ENCODE results near the gene MST1R.
A peak's percentile ranks its signal among the peaks of the same experiment; 100 is the strongest.

The MST1R gene

DNA sequence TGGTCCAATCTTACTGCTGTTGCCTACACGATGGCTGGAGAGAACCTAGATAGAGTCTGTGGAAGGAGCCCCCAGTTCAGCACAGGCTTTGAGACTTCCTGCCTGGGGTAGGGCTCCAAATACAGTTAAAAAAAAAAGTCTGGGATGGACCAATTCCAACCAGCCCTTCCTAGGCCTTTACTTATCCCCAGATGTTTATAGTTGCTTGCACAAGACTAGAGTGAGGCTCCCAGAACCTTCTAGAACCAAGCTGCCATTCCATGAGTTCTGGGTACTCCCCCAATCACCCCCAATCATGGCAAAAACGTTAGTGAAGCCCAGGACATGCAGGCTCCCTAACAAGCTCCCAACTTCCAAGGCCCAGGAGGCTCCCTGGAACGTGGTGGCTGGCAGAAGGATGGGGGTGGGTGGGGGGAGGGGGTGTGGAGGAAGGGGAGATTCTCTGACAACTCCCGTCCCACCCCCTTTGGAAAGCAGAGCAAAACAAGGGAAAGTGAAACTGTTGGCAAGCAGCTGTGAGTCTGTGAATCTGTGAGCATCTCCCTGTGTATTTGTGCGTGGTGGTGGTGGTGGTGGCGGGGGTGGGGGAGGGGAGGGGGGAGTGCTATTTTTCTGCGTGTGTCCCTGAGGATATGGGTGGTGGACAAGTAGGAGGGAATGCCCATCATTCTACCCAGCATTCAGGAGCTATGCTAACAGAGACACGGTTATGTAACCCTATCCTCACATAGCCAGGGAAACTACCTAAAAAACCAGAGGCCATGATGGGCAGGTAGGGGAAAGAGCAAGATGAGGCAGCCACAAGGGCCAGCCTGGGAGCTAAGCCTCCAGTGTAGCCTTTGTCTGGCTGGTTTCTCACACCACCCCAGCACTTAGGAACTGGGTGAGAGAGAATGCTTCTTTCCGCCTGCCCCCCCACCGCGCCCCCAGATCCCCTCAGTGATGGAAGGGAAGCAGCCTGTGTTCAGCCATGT lies 2.0 kb downstream of the MST1R start:
- H3K4me1 Mint-ChIP-seq: peaks cover 21% of the 10 kb centered on the region
- no peak overlapping the region for H3K4me3 Mint-ChIP-seq
- H3K27ac Mint-ChIP-seq: no peak overlapping the region
- H3K9me3 Mint-ChIP-seq: no peaks in the 10 kb centered on the region
- DNase-seq: no peak
- H3K36me3 Mint-ChIP-seq (ENCODE audit: low read depth): no peaks in the 10 kb centered on the region
- H3K27me3 Mint-ChIP-seq: no peaks in the 10 kb centered on the region
- ATAC-seq: no peak

DNA sequence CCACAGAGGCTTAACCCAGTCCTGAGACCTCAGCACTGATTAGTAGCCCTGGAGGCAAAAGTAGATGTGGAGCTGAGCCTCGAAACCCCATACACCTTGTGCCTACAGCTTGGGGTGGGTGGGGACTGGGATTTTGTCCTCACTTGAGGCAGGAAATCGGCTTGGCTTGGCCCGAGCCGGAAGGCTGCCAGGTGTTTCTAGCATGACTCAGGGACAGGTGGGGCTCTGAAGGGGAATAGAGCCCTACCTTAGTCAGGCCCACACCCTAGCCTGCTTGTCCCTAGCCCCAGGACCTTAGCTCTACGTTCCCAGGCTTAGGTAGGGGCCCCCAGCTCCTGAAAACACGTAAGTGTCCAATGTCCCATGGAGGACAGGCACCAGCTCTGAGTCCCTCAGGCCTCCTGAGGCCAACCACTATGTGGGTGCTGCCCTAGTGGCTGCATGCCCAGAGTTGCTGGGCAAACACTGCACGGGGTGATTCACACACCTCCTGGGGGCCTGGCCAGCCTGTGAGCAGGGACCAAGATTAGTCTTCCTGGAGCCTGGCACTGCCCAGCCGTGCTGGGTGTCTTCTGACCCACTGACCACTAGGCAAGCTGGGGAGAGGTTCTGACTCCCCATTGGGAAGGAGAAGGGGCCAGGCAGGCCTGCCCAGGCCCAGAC lies 3.1 kb downstream of the MST1R start:
- Mint-ChIP-seq H3K4me1 (peaks cover 10% of the 10 kb centered on the region), H3K27ac (no peak overlapping the region), H3K9me3 (no peaks in the 10 kb centered on the region), H3K27me3 (no peaks in the 10 kb centered on the region), H3K36me3 (ENCODE audit: low read depth) (no peaks in the 10 kb centered on the region), H3K4me3 (no peak overlapping the region)
- ATAC-seq: no peak
- no peak for DNase-seq

- no peak for ATAC-seq
- DNase-seq: peak; percentile 17
- no peak overlapping the region for H3K4me3 Mint-ChIP-seq
- no peaks in the 10 kb centered on the region for H3K9me3 Mint-ChIP-seq
- no peaks in the 10 kb centered on the region for H3K36me3 Mint-ChIP-seq (ENCODE audit: low read depth)
- H3K27ac Mint-ChIP-seq: no peak overlapping the region
- H3K4me1 Mint-ChIP-seq: peaks cover 7% of the 10 kb centered on the region
- no peaks in the 10 kb centered on the region for H3K27me3 Mint-ChIP-seq
These were observed 3.9 kb downstream of the MST1R start for GRCh38 chr3:49899815-49900214.

GRCh38 chr3:49898991-49899390 lies 4.7 kb downstream of the MST1R start:
- Mint-ChIP-seq H3K27me3 (no peaks in the 10 kb centered on the region), H3K4me3 (no peak overlapping the region), H3K36me3 (ENCODE audit: low read depth) (no peaks in the 10 kb centered on the region), H3K4me1 (peaks cover 4% of the 10 kb centered on the region), H3K27ac (no peak overlapping the region), H3K9me3 (no peaks in the 10 kb centered on the region)
- ATAC-seq: no peak
- DNase-seq: no peak

DNA sequence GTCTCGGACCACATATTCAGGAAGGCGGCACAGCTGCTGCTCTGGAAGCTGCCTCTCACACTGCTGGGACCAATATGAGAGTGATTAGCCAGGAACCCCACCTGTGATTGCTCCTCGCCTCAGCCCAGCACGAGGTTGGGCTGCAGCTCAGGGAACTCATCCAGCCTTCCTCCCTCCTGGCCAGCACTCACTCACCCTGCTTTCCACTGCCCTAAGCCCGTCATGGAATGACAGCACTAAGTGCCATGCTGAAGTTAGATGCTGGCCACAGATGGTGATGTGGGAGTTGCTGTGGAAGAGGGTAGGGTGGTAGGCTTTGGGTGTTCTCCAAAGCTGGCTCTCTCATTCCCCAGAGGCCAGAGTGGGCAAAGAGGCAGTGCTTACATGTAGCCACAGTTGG lies 7.3 kb downstream of the MST1R start:
- Mint-ChIP-seq H3K9me3 (no peaks in the 10 kb centered on the region), H3K4me1 (peaks cover 1% of the 10 kb centered on the region), H3K4me3 (no peak overlapping the region), H3K36me3 (ENCODE audit: low read depth) (no peaks in the 10 kb centered on the region), H3K27me3 (no peaks in the 10 kb centered on the region), H3K27ac (no peak overlapping the region)
- no peak for ATAC-seq
- DNase-seq: no peak

DNA sequence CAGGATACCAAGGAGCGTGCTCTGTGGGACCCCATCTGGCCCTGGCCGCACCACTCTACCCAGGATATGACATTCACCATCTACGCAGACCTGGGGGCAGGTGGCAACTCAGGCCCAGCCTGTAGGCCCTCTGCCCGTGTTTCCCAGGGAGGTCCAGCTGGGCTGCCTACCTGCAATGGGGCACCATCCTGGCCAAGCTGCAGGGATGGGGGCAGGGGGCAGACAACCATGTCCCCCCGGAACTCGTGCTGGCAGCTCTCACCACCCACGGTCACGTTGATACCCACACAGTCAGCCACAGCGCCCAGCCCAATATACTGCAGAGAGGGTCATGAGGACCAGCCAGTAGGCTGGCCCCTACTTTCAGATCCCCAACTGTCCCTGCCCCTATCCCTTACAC lies 7.9 kb downstream of the MST1R start:
- no peak for ATAC-seq
- no peaks in the 10 kb centered on the region for H3K27me3 Mint-ChIP-seq
- no peaks in the 10 kb centered on the region for H3K9me3 Mint-ChIP-seq

GRCh38 chr3:49889296-49889695 lies 14.4 kb downstream of the MST1R start:
- no peaks in the 10 kb centered on the region for H3K36me3 Mint-ChIP-seq (ENCODE audit: low read depth)
- ATAC-seq (no peak), DNase-seq (no peak)
- no peaks in the 10 kb centered on the region for H3K27me3 Mint-ChIP-seq
- H3K4me3 Mint-ChIP-seq: no peak overlapping the region
- no peaks in the 10 kb centered on the region for H3K9me3 Mint-ChIP-seq
- no peaks in the 10 kb centered on the region for H3K4me1 Mint-ChIP-seq
- H3K27ac Mint-ChIP-seq: no peak overlapping the region

More for the DNA sequence above, 7.9 kb downstream of the MST1R start:
- no peaks in the 10 kb centered on the region for H3K4me1 Mint-ChIP-seq
- H3K27ac Mint-ChIP-seq: no peak overlapping the region
- no peak for DNase-seq
- H3K4me3 Mint-ChIP-seq: no peak overlapping the region
- H3K36me3 Mint-ChIP-seq (ENCODE audit: low read depth): no peaks in the 10 kb centered on the region

GRCh38 chr3:49886922-49887265 lies 16.8 kb downstream of the MST1R start:
- Mint-ChIP-seq H3K4me1 (no peaks in the 10 kb centered on the region), H3K4me3 (no peak overlapping the region), H3K9me3 (no peaks in the 10 kb centered on the region), H3K27me3 (no peaks in the 10 kb centered on the region), H3K36me3 (ENCODE audit: low read depth) (no peaks in the 10 kb centered on the region), H3K27ac (no peak overlapping the region)
- no peak for DNase-seq
- no peak for ATAC-seq

DNA sequence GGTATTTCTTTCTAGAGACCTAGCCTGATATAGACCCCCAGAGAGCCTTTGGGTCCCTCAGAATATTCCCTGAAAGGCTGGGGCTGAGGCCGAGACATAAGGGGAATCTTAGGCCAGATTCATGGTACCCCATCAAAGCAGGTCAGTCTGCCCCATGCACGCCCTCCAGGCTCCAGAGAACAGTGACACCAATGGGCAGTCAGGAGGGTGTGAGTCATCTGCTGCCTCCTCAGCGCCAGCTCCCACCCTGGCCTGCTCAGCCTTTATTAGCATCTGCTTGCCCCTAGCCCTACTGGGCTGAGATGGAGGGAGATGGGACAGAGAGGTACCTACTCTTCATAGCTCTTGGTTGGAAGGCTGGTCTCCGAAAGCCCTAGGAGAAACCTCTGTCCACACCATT lies 19.7 kb downstream of the MST1R start:
- no peak for ATAC-seq

GRCh38 chr3:49882166-49882565 lies 21.5 kb downstream of the MST1R start:
- Mint-ChIP-seq H3K27me3 (no peaks in the 10 kb centered on the region), H3K9me3 (no peaks in the 10 kb centered on the region), H3K36me3 (ENCODE audit: low read depth) (no peaks in the 10 kb centered on the region), H3K4me3 (no peak overlapping the region), H3K4me1 (no peaks in the 10 kb centered on the region), H3K27ac (no peak overlapping the region)
- no peak for ATAC-seq
- DNase-seq: no peak

More for the DNA sequence above, 19.7 kb downstream of the MST1R start:
- H3K27ac Mint-ChIP-seq: no peak overlapping the region
- no peak overlapping the region for H3K4me3 Mint-ChIP-seq
- DNase-seq: no peak
- H3K9me3 Mint-ChIP-seq: no peaks in the 10 kb centered on the region
- H3K27me3 Mint-ChIP-seq: no peaks in the 10 kb centered on the region
- no peaks in the 10 kb centered on the region for H3K36me3 Mint-ChIP-seq (ENCODE audit: low read depth)
- H3K4me1 Mint-ChIP-seq: no peaks in the 10 kb centered on the region

DNA sequence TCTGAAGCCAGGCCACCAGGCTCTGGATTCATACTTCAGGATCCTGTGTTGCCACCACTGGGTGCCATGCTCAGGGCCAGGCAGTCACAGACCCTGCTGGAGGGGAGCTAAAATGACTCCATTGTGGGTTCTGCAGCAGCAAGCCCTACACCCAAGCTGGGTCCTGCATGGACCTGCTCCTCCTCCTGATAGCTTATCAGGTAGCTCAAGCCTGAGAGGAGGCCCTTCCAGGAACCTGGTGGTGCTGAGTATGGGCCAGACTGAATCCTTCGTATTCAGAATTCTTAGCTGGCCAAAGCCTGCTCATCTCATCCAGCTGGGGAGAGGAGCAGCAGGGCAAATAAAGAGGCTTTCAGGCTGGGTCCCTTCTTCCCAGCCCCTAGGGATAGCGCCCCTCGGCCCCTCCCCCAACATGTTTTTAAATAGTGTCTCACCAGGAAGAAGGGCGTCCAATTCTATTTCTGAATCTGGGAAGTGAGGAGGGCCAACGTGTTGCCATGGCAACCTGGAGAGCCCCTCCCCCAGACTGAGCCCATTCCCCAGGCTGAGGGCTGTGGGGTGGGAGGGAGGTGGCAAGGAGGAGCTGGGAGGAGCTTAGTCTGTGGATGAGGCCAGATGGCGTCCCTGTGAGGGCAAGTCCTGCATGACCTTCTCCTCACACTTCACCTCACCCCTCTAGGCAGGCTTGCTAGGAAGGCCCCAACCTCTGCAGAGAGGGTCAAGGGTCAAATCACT lies 22.9 kb downstream of the MST1R start:
- ATAC-seq (no peak), DNase-seq (no peak)
- no peaks in the 10 kb centered on the region for H3K27me3 Mint-ChIP-seq
- no peaks in the 10 kb centered on the region for H3K4me1 Mint-ChIP-seq
- H3K36me3 Mint-ChIP-seq (ENCODE audit: low read depth): no peaks in the 10 kb centered on the region
- no peak overlapping the region for H3K4me3 Mint-ChIP-seq
- no peak overlapping the region for H3K27ac Mint-ChIP-seq
- no peaks in the 10 kb centered on the region for H3K9me3 Mint-ChIP-seq

GRCh38 chr3:49879721-49880120 lies 24.0 kb downstream of the MST1R start:
- no peaks in the 10 kb centered on the region for H3K4me1 Mint-ChIP-seq
- ATAC-seq (no peak), DNase-seq (no peak)
- no peak overlapping the region for H3K27ac Mint-ChIP-seq
- H3K36me3 Mint-ChIP-seq (ENCODE audit: low read depth): no peaks in the 10 kb centered on the region
- no peaks in the 10 kb centered on the region for H3K9me3 Mint-ChIP-seq
- H3K4me3 Mint-ChIP-seq: no peak overlapping the region
- H3K27me3 Mint-ChIP-seq: no peaks in the 10 kb centered on the region

GRCh38 chr3:49878686-49879085 lies 25.0 kb downstream of the MST1R start:
- Mint-ChIP-seq H3K9me3 (no peaks in the 10 kb centered on the region), H3K27ac (no peak overlapping the region), H3K36me3 (ENCODE audit: low read depth) (no peaks in the 10 kb centered on the region), H3K4me3 (no peak overlapping the region), H3K27me3 (no peaks in the 10 kb centered on the region), H3K4me1 (no peaks in the 10 kb centered on the region)
- ATAC-seq: no peak
- DNase-seq: no peak

DNA sequence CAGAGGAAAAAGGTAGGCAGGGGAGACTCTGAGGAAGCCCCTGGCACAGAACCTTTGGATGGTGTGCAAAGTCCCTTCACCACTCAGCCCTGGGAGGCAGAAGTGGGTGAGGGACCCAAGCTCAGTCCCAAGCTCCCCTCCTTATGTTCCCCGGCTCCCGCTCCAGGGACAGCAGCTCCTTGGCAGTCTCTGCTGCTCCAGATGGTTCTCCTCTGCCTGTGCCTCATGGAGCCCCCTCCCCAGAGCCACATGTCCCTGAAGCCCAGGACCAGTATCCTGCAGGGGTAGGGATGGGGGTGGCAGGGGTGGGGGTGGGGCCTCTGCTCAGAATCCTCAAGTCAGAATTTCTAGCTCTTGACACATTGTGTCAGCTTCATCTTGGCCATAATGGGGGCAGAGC lies 26.0 kb downstream of the MST1R start:
- Mint-ChIP-seq H3K27ac (no peak overlapping the region), H3K4me3 (no peak overlapping the region), H3K36me3 (ENCODE audit: low read depth) (no peaks in the 10 kb centered on the region), H3K9me3 (no peaks in the 10 kb centered on the region), H3K4me1 (peaks cover 7% of the 10 kb centered on the region), H3K27me3 (no peaks in the 10 kb centered on the region)
- ATAC-seq: no peak
- DNase-seq: no peak

- ATAC-seq (no peak), DNase-seq (no peak)
- H3K9me3 Mint-ChIP-seq: no peaks in the 10 kb centered on the region
- peaks cover 10% of the 10 kb centered on the region for H3K4me1 Mint-ChIP-seq
- no peaks in the 10 kb centered on the region for H3K36me3 Mint-ChIP-seq (ENCODE audit: low read depth)
- no peaks in the 10 kb centered on the region for H3K27me3 Mint-ChIP-seq
- no peak overlapping the region for H3K4me3 Mint-ChIP-seq
- H3K27ac Mint-ChIP-seq: no peak overlapping the region
These were observed 27.1 kb downstream of the MST1R start for GRCh38 chr3:49876567-49876966.

Data from activated naive CD8-positive, alpha-beta T cell treated with anti-CD3 and anti-CD28 coated beads, Interleukin-2, amount 50 U/mL, for 24 hours (primary cell).